IMR-90 (cell line): ENCODE data around the gene TMPRSS13.

ENCODE experiments used
- CTCF ChIP-seq: conservative IDR thresholded peaks from 2 replicates; pipeline ENCODE4 v1.5.1; 2012; ENCODE audit warnings: mild to moderate bottlenecking, low read depth, low read length, improper control_type of control experiment
- ELK1 ChIP-seq: fragments of 150-350 bp; IDR thresholded peaks from 2 replicates; pipeline ENCODE4 v1.6.1; 2016; ENCODE audit warnings: low read depth, mild to moderate bottlenecking, low read length, moderate library complexity, borderline replicate concordance
- MAZ ChIP-seq: IDR thresholded peaks from 2 replicates; pipeline ENCODE4 v1.6.1; 2012; ENCODE audit warnings: low read depth, mild to moderate bottlenecking, low read length, improper control_type of control experiment, moderate library complexity, borderline replicate concordance
- POLR2A ChIP-seq: IDR thresholded peaks from 2 replicates; pipeline ENCODE4 v1.6.1; 2012; ENCODE audit warnings: mild to moderate bottlenecking, low read depth, low read length
- SMC3 ChIP-seq: fragments of 150-350 bp; IDR thresholded peaks from 2 replicates; pipeline ENCODE4 v1.6.1; 2016; ENCODE audit warnings: low read depth, mild to moderate bottlenecking, antibody characterized with exemption, low read length, moderate library complexity
- USF2 ChIP-seq: fragments of 150-350 bp; IDR thresholded peaks from 2 replicates; pipeline ENCODE4 v1.6.1; 2017; ENCODE audit warnings: mild to moderate bottlenecking, antibody characterized with exemption, low read length, low read depth

- TF ChIP-seq CTCF (no peak), ELK1 (no peak), SMC3 (no peak), MAZ (no peak), USF2 (no peak), POLR2A (no peak)
Observed at GRCh38 chr11:117901601-117902000, 27.6 kb downstream of the TMPRSS13 start.
